Osteoblast (primary cell): Measurements from ENCODE around the gene SYNGR3. TPM values are rescaled to one million over a fixed set of nuclear protein-coding genes. Genes with fewer than 3 reads are reported as not detected.

ENCODE experiments used
- DNase-seq: peaks from one replicate; pipeline ENCODE4 v3.0.0; 2011; ENCODE audit warnings: low spot score, mixed read lengths; ENCODE audit not compliant: insufficient read length; ENCODE audit errors: missing footprints
- H2AFZ ChIP-seq: 2 replicates; pipeline ENCODE4 v1.6.0; 2011; ENCODE audit warnings: mild to moderate bottlenecking, low read length
- H3K27ac ChIP-seq: 2 replicates; pipeline ENCODE4 v1.5.1; 2011; ENCODE audit warnings: mild to moderate bottlenecking, low read depth, low read length, moderate library complexity
- H3K27me3 ChIP-seq: 2 replicates; pipeline ENCODE4 v1.6.0; 2012; ENCODE audit warnings: mild to moderate bottlenecking, control low read depth, inconsistent platforms, low read length, moderate library complexity; ENCODE audit not compliant: insufficient read depth
- H3K36me3 ChIP-seq: 2 replicates; pipeline ENCODE4 v1.5.1; 2011; ENCODE audit warnings: mild to moderate bottlenecking, low read length, control low read depth, moderate library complexity; ENCODE audit not compliant: insufficient read depth
- H3K4me1 ChIP-seq: 2 replicates; pipeline ENCODE4 v1.5.1; 2011; ENCODE audit warnings: mild to moderate bottlenecking, low read length, control low read depth, moderate library complexity; ENCODE audit not compliant: insufficient read depth
- H3K4me2 ChIP-seq: 2 replicates; pipeline ENCODE4 v1.6.0; 2011; ENCODE audit warnings: mild to moderate bottlenecking, low read length; ENCODE audit not compliant: insufficient read depth
- H3K4me3 ChIP-seq: fragments of 200-600 bp; sonication (generic); 3 replicates; pipeline ENCODE4 v1.5.1; 2012; ENCODE audit warnings: mild to moderate bottlenecking, low read length, inconsistent platforms; ENCODE audit not compliant: insufficient read depth
- H3K79me2 ChIP-seq: 2 replicates; pipeline ENCODE4 v1.6.0; 2012; ENCODE audit warnings: mild to moderate bottlenecking, low read length, control low read depth, inconsistent platforms; ENCODE audit not compliant: insufficient read depth
- H3K9me3 ChIP-seq: 2 replicates; pipeline ENCODE4 v1.5.1; 2011; ENCODE audit warnings: low read depth, low read length, control low read depth
- H4K20me1 ChIP-seq: 2 replicates; pipeline ENCODE4 v1.6.0; 2012; ENCODE audit warnings: mild to moderate bottlenecking, low read length, control low read depth; ENCODE audit not compliant: insufficient read depth
- CTCF ChIP-seq: IDR thresholded peaks from 2 replicates; pipeline ENCODE4 v1.5.1; 2011; ENCODE audit warnings: mild to moderate bottlenecking, low read depth, low read length, moderate library complexity; ENCODE audit errors: extremely low read depth
- total RNA-seq: library from RNA; depleted of rRNA; stranded (reverse); fragments of >200 nt; gene quantifications from 2 replicates; pipeline ENCODE4 v1.2.3, GENCODE V29; 2012

SYNGR3 gene
- total RNA-seq, 1 donor = under 0.01 TPM

- no peak for TF ChIP-seq CTCF
- Histone ChIP-seq H3K4me2 (peak overlapping the region; percentile 91), H3K27ac (no peak overlapping the region), H3K27me3 (peaks cover 19% of the 10 kb centered on the region), H3K36me3 (no peaks in the 10 kb centered on the region), H3K4me3 (peak overlapping the region; percentile 70), H3K9me3 (no peaks in the 10 kb centered on the region), H3K4me1 (peaks cover 8% of the 10 kb centered on the region), H3K79me2 (peaks cover 5% of the 10 kb centered on the region), H2AFZ (peak overlapping the region; percentile 90), H4K20me1 (peaks cover 4% of the 10 kb centered on the region)
- peak; percentile 98 for DNase-seq
Measured at GRCh38 chr16:2022723-2023091, 32.9 kb downstream of the SYNGR3 start.

GRCh38 chr16:2023092-2024031 is 33.6 kb downstream of the SYNGR3 start:
- H3K4me3 ChIP-seq = peak overlapping the region; percentile 70
- H3K36me3 ChIP-seq = no peaks in the 10 kb centered on the region
- peaks cover 19% of the 10 kb centered on the region for H3K27me3 ChIP-seq
- peak overlapping the region; percentile 91 for H3K4me2 ChIP-seq
- H4K20me1 ChIP-seq = peaks cover 11% of the 10 kb centered on the region
- DNase-seq = peak; percentile 100
- H2AFZ ChIP-seq = peak overlapping the region; percentile 97
- peaks cover 15% of the 10 kb centered on the region for H3K4me1 ChIP-seq
- peaks cover 12% of the 10 kb centered on the region for H3K79me2 ChIP-seq
- no peak overlapping the region for H3K27ac ChIP-seq
- H3K9me3 ChIP-seq = no peaks in the 10 kb centered on the region
- peak; percentile 82 for TF ChIP-seq CTCF

GRCh38 chr16:2024032-2024420 is 34.3 kb downstream of the SYNGR3 start:
- Histone ChIP-seq H3K4me3 (no peak overlapping the region), H3K27ac (no peak overlapping the region), H3K36me3 (no peaks in the 10 kb centered on the region), H3K9me3 (no peaks in the 10 kb centered on the region), H4K20me1 (peaks cover 16% of the 10 kb centered on the region), H3K4me1 (peaks cover 18% of the 10 kb centered on the region), H3K79me2 (peaks cover 15% of the 10 kb centered on the region), H3K4me2 (no peak overlapping the region), H2AFZ (no peak overlapping the region), H3K27me3 (peaks cover 15% of the 10 kb centered on the region)
- no peak for DNase-seq
- TF ChIP-seq CTCF = no peak

GRCh38 chr16:2025251-2025650 is 35.5 kb downstream of the SYNGR3 start:
- H3K4me3 ChIP-seq = no peak overlapping the region
- TF ChIP-seq CTCF = no peak

More at GRCh38 chr16:2025251-2025650, 35.5 kb downstream of the SYNGR3 start:
- no peak overlapping the region for H3K27ac ChIP-seq
- no peak overlapping the region for H3K4me2 ChIP-seq
- H3K4me1 ChIP-seq = peaks cover 18% of the 10 kb centered on the region
- H3K27me3 ChIP-seq = peaks cover 6% of the 10 kb centered on the region
- peaks cover 16% of the 10 kb centered on the region for H4K20me1 ChIP-seq
- H2AFZ ChIP-seq = no peak overlapping the region
- H3K79me2 ChIP-seq = peaks cover 15% of the 10 kb centered on the region
- DNase-seq = no peak
- no peaks in the 10 kb centered on the region for H3K9me3 ChIP-seq
- no peaks in the 10 kb centered on the region for H3K36me3 ChIP-seq
